A673 (cell line): ENCODE measurements around the gene SHC3. TPM values are rescaled to one million over a fixed set of nuclear protein-coding genes. Genes with fewer than 3 reads are reported as not detected.

Experiments used
- BruUV-seq: library from RNA; stranded (reverse); fragments of 400-500 nt; replicated peaks from 2 replicates; lab custom pipeline; 2021; lab: Mats Ljungman, UMichigan
- CTCF ChIA-PET: fragments of 300-600 bp; sonication (Branson Sonifier 250); formaldehyde crosslinking; loops from one replicate; lab custom pipeline; 2022; ENCODE audit warnings: antibody characterized with exemption; lab: Charles Lee
- POLR2A ChIA-PET: fragments of 300-600 bp; sonication (Branson Sonifier 250); formaldehyde crosslinking; loops from one replicate; lab custom pipeline; 2022; ENCODE audit warnings: antibody characterized with exemption; ENCODE audit not compliant: low non-redundant PET; lab: Charles Lee
- DNase-seq: peaks from one replicate; pipeline ENCODE4 v3.0.0-alpha.2; 2015; ENCODE audit warnings: low spot score
- H3K27ac ChIP-seq: fragments of 200-600 bp; sonication (generic); 2 replicates; pipeline ENCODE4 v1.5.1; 2016; ENCODE audit warnings: mixed run types, low read depth, mild to moderate bottlenecking, mixed read lengths, antibody characterized with exemption, low read length; ENCODE audit not compliant: poor library complexity, severe bottlenecking
- H3K27me3 ChIP-seq: fragments of 200-600 bp; sonication (generic); replicated peaks from 2 replicates; pipeline ENCODE4 v1.6.1; 2017; ENCODE audit warnings: mixed run types, low read depth, mild to moderate bottlenecking, mixed read lengths, antibody characterized with exemption, low read length; ENCODE audit not compliant: insufficient read depth, poor library complexity
- H3K36me3 ChIP-seq: fragments of 200-600 bp; sonication (generic); 2 replicates; pipeline ENCODE4 v1.6.1; 2016; ENCODE audit warnings: mixed run types, mild to moderate bottlenecking, mixed read lengths, antibody characterized with exemption, low read length; ENCODE audit not compliant: insufficient read depth, poor library complexity, severe bottlenecking
- H3K4me1 ChIP-seq: fragments of 200-600 bp; sonication (generic); 2 replicates; pipeline ENCODE4 v1.6.1; 2017; ENCODE audit warnings: mixed run types, mild to moderate bottlenecking, mixed read lengths, antibody characterized with exemption, low read length; ENCODE audit not compliant: insufficient read depth, poor library complexity, severe bottlenecking
- H3K4me3 ChIP-seq: fragments of 200-600 bp; sonication (generic); 2 replicates; pipeline ENCODE4 v1.5.1; 2016; ENCODE audit warnings: low read depth, mixed run types, mild to moderate bottlenecking, mixed read lengths, low read length; ENCODE audit not compliant: poor library complexity, severe bottlenecking
- H3K9me3 ChIP-seq: fragments of 200-600 bp; sonication (generic); 2 replicates; pipeline ENCODE4 v1.6.1; 2016; ENCODE audit warnings: mixed run types, low read depth, mild to moderate bottlenecking, mixed read lengths, antibody characterized with exemption, low read length; ENCODE audit not compliant: poor library complexity, severe bottlenecking
- CTCF ChIP-seq: fragments of 300-800, 200-600 bp; sonication (generic); conservative IDR thresholded peaks from 2 replicates; pipeline ENCODE4 v1.5.1; 2017; ENCODE audit warnings: low read depth, mild to moderate bottlenecking, antibody characterized with exemption, low read length, moderate library complexity, mixed read lengths
- EZH2 ChIP-seq: fragments of 200-600 bp; sonication (generic); IDR thresholded peaks from 2 replicates; pipeline ENCODE4 v1.6.1; 2017; ENCODE audit warnings: borderline replicate concordance, low read depth, mild to moderate bottlenecking, mixed read lengths, antibody characterized with exemption, low read length; ENCODE audit not compliant: poor library complexity, severe bottlenecking
- intact Hi-C: fragments of 100-400 bp; cut with micrococcal nuclease; formaldehyde crosslinking; loops from one replicate; pipeline ENCODE4 v1.10.0; 2022; ENCODE audit not compliant: unreplicated experiment
- total RNA-seq: library from RNA; stranded (reverse); gene quantifications from 2 replicates; pipeline ENCODE4 v1.2.3, GENCODE V29; 2021

Gene SHC3
- total RNA-seq, 1 experiment from 2014 or later: 6.6 TPM

- TF ChIP-seq EZH2 (no peak), CTCF (no peak)
- no TSS peak for BruUV-seq
- Histone ChIP-seq H3K4me1 (no peaks in the 10 kb centered on the region), H3K27me3 (no peaks in the 10 kb centered on the region), H3K4me3 (no peak overlapping the region), H3K9me3 (no peaks in the 10 kb centered on the region), H3K27ac (no peak overlapping the region), H3K36me3 (no peaks in the 10 kb centered on the region)
- POLR2A ChIA-PET: no interaction called here
- CTCF ChIA-PET: no interaction called here
- no peak for DNase-seq
- intact Hi-C loops: no loop called here
Measured at GRCh38 chr9:88960632-88961031, 218.0 kb downstream of the SHC3 start.

- no peaks in the 10 kb centered on the region for H3K36me3 ChIP-seq
- no peak overlapping the region for H3K27ac ChIP-seq
- H3K27me3 ChIP-seq: no peaks in the 10 kb centered on the region
- POLR2A ChIA-PET: no interaction called here
- TF ChIP-seq CTCF: no peak
- H3K4me3 ChIP-seq: no peak overlapping the region
- BruUV-seq: no TSS peak
- intact Hi-C loops: no loop called here
- no peak for DNase-seq
- H3K4me1 ChIP-seq: no peaks in the 10 kb centered on the region
- no peaks in the 10 kb centered on the region for H3K9me3 ChIP-seq
- CTCF ChIA-PET: no interaction called here
Measured at GRCh38 chr9:88959727-88960469, 218.7 kb downstream of the SHC3 start.

- no peaks in the 10 kb centered on the region for H3K36me3 ChIP-seq
- H3K27ac ChIP-seq: no peak overlapping the region
- H3K4me1 ChIP-seq: peaks cover 19% of the 10 kb centered on the region
- no peaks in the 10 kb centered on the region for H3K9me3 ChIP-seq
- ChIA-PET POLR2A (no interaction called here), CTCF (no interaction called here)
- DNase-seq: no peak
- no peaks in the 10 kb centered on the region for H3K27me3 ChIP-seq
- intact Hi-C loops: no loop called here
- no TSS peak for BruUV-seq
- H3K4me3 ChIP-seq: no peak overlapping the region
- TF ChIP-seq EZH2 (no peak), CTCF (no peak)
Measured at GRCh38 chr9:88957526-88957925, 221.1 kb downstream of the SHC3 start.

Other genes starting within 250 kb of the SHC3 start
- gene S1PR3, start 187.3 kb downstream of the SHC3 start, total RNA-seq: 42.9 and 50.9 TPM in 2 replicates
- 301 and 344 TPM in 2 replicates for gene CKS2, start 132.4 kb upstream of the SHC3 start, total RNA-seq
- 44.4 and 54.1 TPM in 2 replicates for gene SECISBP2, start 139.7 kb upstream of the SHC3 start, total RNA-seq